ENCODE results near the gene PSMB4.
A peak's percentile ranks its signal among the peaks of the same experiment; 100 is the strongest.

The PSMB4 gene

GRCh38 chr1:151443846-151444782, 44.7 kb downstream of the PSMB4 start:
- peak; percentile 48 to 64 for DNase-seq

- no peak for DNase-seq
Measured at GRCh38 chr1:151444783-151445177, 45.4 kb downstream of the PSMB4 start.

GRCh38 chr1:151447696-151448095, 48.3 kb downstream of the PSMB4 start:
- DNase-seq: no peak

Data from stimulated activated CD4-positive, alpha-beta T cell treated with anti-CD3 and anti-CD28 coated beads, Interleukin-4, amount 100 ng/mL, for 4 hours (primary cell).